GM12878 (cell line): ENCODE data around the gene RERE. TPM values are rescaled to one million over a fixed set of nuclear protein-coding genes. Genes with fewer than 3 reads are reported as not detected.

Experiments
- ATAC-seq: fragments of 200-7000 bp; cut with Tn5 transposase; 3 replicates; pipeline ENCODE4 v1.9.1; 2020; ENCODE audit warnings: mild to moderate bottlenecking, moderate library complexity
- BruUV-seq: library from RNA; stranded (reverse); fragments of 400-500 nt; replicated peaks from 2 replicates; lab custom pipeline; 2021; lab: Mats Ljungman, UMichigan
- CTCF ChIA-PET: fragments of 300-600 bp; sonication (Branson Sonifier 250); formaldehyde crosslinking; extraction: SDS; loops from one replicate; lab custom pipeline; 2021; ENCODE audit warnings: inconsistent platforms; lab: Yijun Ruan, JAX
- POLR2A ChIA-PET: fragments of 350-600 bp; formaldehyde crosslinking; extraction: SDS; loops from one replicate; lab custom pipeline; 2021; ENCODE audit warnings: inconsistent platforms; lab: Charles Lee
- RAD21 ChIA-PET: fragments of 300-600 bp; sonication (Branson Sonifier 250); formaldehyde crosslinking; loops from one replicate; lab custom pipeline; 2023; ENCODE audit warnings: antibody characterized with exemption; ENCODE audit not compliant: unreplicated experiment; lab: Charles Lee
- SMC1A ChIA-PET: fragments of 300-600 bp; sonication (Branson Sonifier 250); formaldehyde crosslinking; loops from one replicate; lab custom pipeline; 2023; ENCODE audit not compliant: unreplicated experiment, uncharacterized antibody; lab: Charles Lee
- DNase-seq: peaks from one replicate; pipeline ENCODE4 v3.0.0-alpha.2; 2011; ENCODE audit warnings: low read depth, low spot score
- FAIRE-seq: peaks from 3 replicates; lab custom pipeline; 2011; peaks lifted over from hg19 to GRCh38; lab: Jason Lieb, UNC
- H2AFZ ChIP-seq: 2 replicates; pipeline ENCODE4 v1.6.0; 2011; ENCODE audit warnings: low read depth, low read length, control low read depth; ENCODE audit not compliant: control insufficient read depth
- H3K27ac ChIP-seq: 2 replicates; pipeline ENCODE4 v1.5.1; 2011; ENCODE audit warnings: control low read depth; ENCODE audit not compliant: control insufficient read depth, insufficient read depth
- H3K27me3 ChIP-seq, 2 experiments: replicated peaks in 1 of 2; 2 replicates each; pipeline versions ENCODE4 v1.6.0 to v1.6.1; 2011; ENCODE audit warnings: low read length in 1 of 2; ENCODE audit not compliant: control insufficient read depth in 2 of 2, insufficient read depth in 2 of 2
- H3K36me3 ChIP-seq, 2 experiments: 2 replicates each; pipeline ENCODE4 v1.5.1; 2011; ENCODE audit warnings: low read length in 1 of 2; ENCODE audit not compliant: control insufficient read depth in 2 of 2, insufficient read depth in 2 of 2
- H3K4me1 ChIP-seq: 2 replicates; pipeline ENCODE4 v1.6.1; 2011; ENCODE audit warnings: mild to moderate bottlenecking, low read length, moderate library complexity, mixed read lengths; ENCODE audit not compliant: control insufficient read depth, insufficient read depth
- H3K4me2 ChIP-seq: 2 replicates; pipeline ENCODE4 v1.6.0; 2011; ENCODE audit warnings: control low read depth; ENCODE audit not compliant: control insufficient read depth, insufficient read depth
- H3K4me3 ChIP-seq: fragments of 200-600 bp; sonication (generic); 2 replicates; pipeline ENCODE4 v1.5.1; 2016
- H3K79me2 ChIP-seq: 2 replicates; pipeline ENCODE4 v1.6.0; 2011; ENCODE audit warnings: low read length; ENCODE audit not compliant: control insufficient read depth, insufficient read depth
- H3K9ac ChIP-seq: 2 replicates; pipeline ENCODE4 v1.8.0; 2011; ENCODE audit warnings: low read length, control low read depth, mixed read lengths; ENCODE audit not compliant: control insufficient read depth, insufficient read depth
- H3K9me3 ChIP-seq: replicated peaks from 3 replicates; pipeline ENCODE4 v1.5.1; 2011; ENCODE audit warnings: mild to moderate bottlenecking, low read length; ENCODE audit not compliant: control insufficient read depth, insufficient read depth
- H4K20me1 ChIP-seq: 2 replicates; pipeline ENCODE4 v1.6.0; 2011; ENCODE audit not compliant: control insufficient read depth, insufficient read depth
- BACH1 ChIP-seq: fragments of 450-650 bp; IDR thresholded peaks from 2 replicates; pipeline ENCODE4 v1.6.1; 2017; ENCODE audit warnings: mild to moderate bottlenecking, borderline replicate concordance
- CTCF ChIP-seq, 3 experiments: IDR thresholded peaks in 2 of 3; conservative IDR thresholded peaks in 1 of 3; 2 replicates each; pipeline ENCODE4 v1.5.1; 2011; ENCODE audit warnings: low read depth in 3 of 3, low read length in 3 of 3, mild to moderate bottlenecking in 3 of 3, control low read depth in 2 of 3, moderate library complexity in 2 of 3, inconsistent platforms in 1 of 3, mixed read lengths in 1 of 3; ENCODE audit not compliant: control insufficient read depth in 2 of 3, insufficient read depth in 1 of 3; ENCODE audit errors: extremely low read depth in 1 of 3
- GABPA ChIP-seq: IDR thresholded peaks from 2 replicates; pipeline ENCODE4 v1.6.1; 2014; ENCODE audit warnings: antibody characterized with exemption, low read depth, mild to moderate bottlenecking, inconsistent platforms
- RAD21 ChIP-seq: IDR thresholded peaks from 2 replicates; pipeline ENCODE4 v1.6.1; 2011; ENCODE audit warnings: mild to moderate bottlenecking, low read depth, low read length, moderate library complexity; ENCODE audit not compliant: insufficient read depth
- RAD51 ChIP-seq: fragments of 450-650 bp; IDR thresholded peaks from 2 replicates; pipeline ENCODE4 v1.6.1; 2016; ENCODE audit warnings: moderate library complexity, mild to moderate bottlenecking, inconsistent platforms
- whole genome bisulfite sequencing: methylation state at CpG from one replicate; pipeline ENCODE4 v1.1.6; 2016; ENCODE audit warnings: low lambda C conversion rate; ENCODE audit not compliant: insufficient replicate concordance, insufficient coverage; ENCODE audit errors: missing lambda C conversion rate; 5-methylcytosine and 5-hydroxymethylcytosine counted together
- in situ Hi-C: fragments of 300-500 bp; cut with MboI; formaldehyde crosslinking; loops from 9 replicates; pipeline ENCODE4 v1.14.3; 2018; ENCODE audit warnings: mixed read lengths
- intact Hi-C: fragments of 100-400 bp; cut with micrococcal nuclease; formaldehyde crosslinking; loops from one replicate; pipeline ENCODE4 v1.14.2; 2022; ENCODE audit not compliant: unreplicated experiment
- polyA plus RNA-seq, 11 experiments: library from polyadenylated mRNA; depleted of rRNA in 4 of 11; unstranded in 6 of 11; stranded (reverse) in 5 of 11; fragments of >200 nt; fragmentation: Nextera tagmentation in 4 of 11; fragmentation: Illumina TruSeq in 1 of 11; extraction: Ambion mirVana in 4 of 11; extraction: Trizol in 1 of 11; gene quantifications; 1 replicate in 1 of 11; 2 replicates in 10 of 11; pipeline versions ENCODE4 v1.2.1 to v1.2.3, GENCODE V29; 2011 to 2016; ENCODE audit warnings: inconsistent platforms in 2 of 11, missing spikeins in 2 of 11, low read depth in 1 of 11
- total RNA-seq, 4 experiments: library from RNA; depleted of rRNA in 3 of 4; stranded (reverse); fragments of >200 nt in 3 of 4; fragmentation: Illumina TruSeq in 1 of 4; extraction: Trizol in 1 of 4; gene quantifications; 2 replicates each; pipeline versions ENCODE4 v1.2.1 to v1.2.3, GENCODE V29; 2013 to 2021

The RERE gene
- total and polyA plus RNA-seq, 10 of the 15 experiments (the other 5 are each of a cell fraction or from before 2014, with no cell fraction given): 5.2 to 60.5 (median 20.2) TPM

DNA sequence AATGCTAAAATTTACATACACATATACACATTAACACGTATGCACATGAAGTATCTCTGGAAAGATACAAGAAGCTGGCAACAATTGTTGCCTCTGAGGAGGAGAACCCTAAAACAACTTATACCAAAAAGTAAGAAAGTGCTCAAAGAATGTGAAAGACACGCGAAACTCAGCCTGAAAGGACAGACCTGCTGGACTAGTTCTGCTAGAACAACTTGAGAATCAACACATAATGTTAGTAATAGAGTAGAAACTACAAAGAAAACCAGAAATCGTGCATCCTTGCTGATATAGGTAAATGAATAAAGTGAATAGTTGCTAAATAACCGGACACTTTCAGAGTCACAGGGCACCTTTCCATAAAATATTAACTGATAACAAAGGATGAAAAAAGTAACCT is 242.5 kb downstream of the RERE start (continued):
- TF ChIP-seq RAD51: no peak

DNA sequence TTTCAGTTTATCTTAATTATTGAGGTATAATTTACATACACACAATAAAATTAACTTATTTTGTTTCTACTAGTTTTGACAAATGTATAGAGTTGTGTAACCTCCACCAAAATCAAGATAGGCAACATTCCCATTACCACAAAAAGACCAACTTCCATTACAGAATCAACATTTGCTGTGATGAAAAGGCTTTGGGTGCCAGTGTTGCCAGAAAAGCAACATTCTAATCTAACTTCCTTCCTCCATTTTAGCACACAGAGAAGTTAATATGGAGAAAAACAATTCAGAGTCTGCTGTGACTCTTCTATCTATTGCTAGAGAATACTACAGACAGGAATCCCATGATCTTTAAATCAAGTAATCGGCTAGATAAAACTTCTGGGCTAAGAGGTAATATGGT is 245.3 kb downstream of the RERE start:
- H3K9me3 ChIP-seq: no peaks in the 10 kb centered on the region
- RAD21 ChIA-PET: interaction anchor here (3.4 kb wide), 1 partner anchor 98 kb away, joined by 17 read pairs; no protein-coding TSS in a partner anchor
- CTCF ChIA-PET: interaction anchor here (0.9 to 4.0 kb wide), 6 partner anchors 10 to 277 kb away, joined by 3 to 39 read pairs (median 7); no protein-coding TSS in a partner anchor
- no peak overlapping the region for H2AFZ ChIP-seq
- no peak overlapping the region for H3K9ac ChIP-seq
- no peaks in the 10 kb centered on the region for H3K27me3 ChIP-seq
- no peak overlapping the region for H3K4me2 ChIP-seq
- BruUV-seq: no TSS peak
- WGBS: 95% methylated on average over 1 of the region's 1 CpG
- H3K4me1 ChIP-seq: no peaks in the 10 kb centered on the region
- DNase-seq (no peak), ATAC-seq (no peak), FAIRE-seq (no peak)
- TF ChIP-seq BACH1: no peak
- H3K79me2 ChIP-seq: peaks cover 2% of the 10 kb centered on the region
- intact Hi-C loops (no loop called here), in situ Hi-C loops (no loop called here)
- no peak overlapping the region for H3K4me3 ChIP-seq
- H4K20me1 ChIP-seq: no peaks in the 10 kb centered on the region
- POLR2A ChIA-PET: no interaction called here
- no peak overlapping the region for H3K27ac ChIP-seq
- SMC1A ChIA-PET: interaction anchor here (1.6 kb wide), 1 partner anchor 56 kb away, joined by 7 read pairs; no protein-coding TSS in a partner anchor
- no peaks in the 10 kb centered on the region for H3K36me3 ChIP-seq

GRCh38 chr1:8571200-8571984 is 246.0 kb downstream of the RERE start:
- WGBS: 80% methylated on average over 5 of the region's 5 CpGs
- DNase-seq (no peak), ATAC-seq (0 out of 3 replicates have a peak, but pooled peaks have one; percentile 36), FAIRE-seq (no peak)
- RAD21 ChIA-PET: interaction anchor here (0.6 to 3.4 kb wide), 9 partner anchors 11 to 109 kb away, joined by 3 to 17 read pairs (median 4); no protein-coding TSS in a partner anchor
- no peak overlapping the region for H2AFZ ChIP-seq
- in situ Hi-C loops: no loop called here
- CTCF ChIA-PET: interaction anchor here (0.6 to 4.0 kb wide), 19 partner anchors 10 to 289 kb away, joined by 3 to 39 read pairs (median 4); no protein-coding TSS in a partner anchor
- no peak overlapping the region for H3K4me3 ChIP-seq
- H3K36me3 ChIP-seq: no peaks in the 10 kb centered on the region
- H4K20me1 ChIP-seq: no peaks in the 10 kb centered on the region
- H3K27ac ChIP-seq: no peak overlapping the region
- H3K79me2 ChIP-seq: peaks cover 2% of the 10 kb centered on the region
- POLR2A ChIA-PET: interaction anchor here (0.6 kb wide), 1 partner anchor 122 kb away, joined by 3 read pairs; no protein-coding TSS in a partner anchor
- intact Hi-C loops: no loop called here
- SMC1A ChIA-PET: interaction anchor here (0.7 to 4.4 kb wide), 18 partner anchors 8 to 278 kb away, joined by 3 to 23 read pairs (median 4); no protein-coding TSS in a partner anchor
- BruUV-seq: no TSS peak
- no peak overlapping the region for H3K9ac ChIP-seq
- no peaks in the 10 kb centered on the region for H3K27me3 ChIP-seq
- H3K4me2 ChIP-seq: no peak overlapping the region
- TF ChIP-seq RAD21 (0 out of 2 replicates have a peak, but pooled peaks have one; percentile 10), CTCF (IDR thresholded peaks at IDR 0.05 in 2 of 3, conservative IDR thresholded peaks at IDR 0.05 in 1 of 3; ENCODE audit: control insufficient read depth in 2 of 3, extremely low read depth in 1 of 3, insufficient read depth in 1 of 3, low read depth in 3 of 3, low read length in 3 of 3) (peak in 2 of 3 experiments; percentile 10 to 16; a peak in 1 of 6 replicates), GABPA (no peak)
- no peaks in the 10 kb centered on the region for H3K4me1 ChIP-seq
- H3K9me3 ChIP-seq: no peaks in the 10 kb centered on the region
